Endothelial cell of umbilical vein (primary cell): ENCODE results near the gene FANK1. TPM values are rescaled to one million over a fixed set of nuclear protein-coding genes. Genes with fewer than 3 reads are reported as not detected.
A peak's percentile ranks its signal among the peaks of the same experiment; 100 is the strongest.
"Not testable (repeated sequence)": the region's sequence is repeated elsewhere in the genome, so short reads cannot be mapped to it uniquely, and the experiment has no call there.

Experiments used
- BruUV-seq: library from RNA; stranded (reverse); fragments of 400-500 nt; replicated peaks from 2 replicates; lab custom pipeline; 2021; lab: Mats Ljungman, UMichigan
- CTCF ChIA-PET: fragments of 300-600, 350-600 bp; sonication (Branson Sonifier 250); formaldehyde crosslinking; loops from one replicate; lab custom pipeline; 2021; ENCODE audit warnings: antibody characterized with exemption, inconsistent platforms; lab: Charles Lee
- POLR2A ChIA-PET: fragments of 300-600, 350-600 bp; sonication (Branson Sonifier 250); formaldehyde crosslinking; loops from one replicate; lab custom pipeline; 2021; ENCODE audit warnings: antibody characterized with exemption, inconsistent platforms; lab: Charles Lee
- DNase-seq: peaks from one replicate; pipeline ENCODE4 v3.0.0-alpha.2; 2011; ENCODE audit warnings: low read depth, low spot score
- FAIRE-seq: peaks from 2 replicates; lab custom pipeline; 2011; peaks lifted over from hg19 to GRCh38; lab: Jason Lieb, UNC
- H2AFZ ChIP-seq: 2 replicates; pipeline ENCODE4 v1.6.0; 2012; ENCODE audit warnings: low read depth, low read length, control low read depth, inconsistent platforms
- H3K27ac ChIP-seq: 2 replicates; pipeline ENCODE4 v1.5.1; 2011; ENCODE audit warnings: low read depth, mild to moderate bottlenecking, control low read depth, low read length, moderate library complexity; ENCODE audit not compliant: insufficient read depth
- H3K27me3 ChIP-seq, 2 experiments: 2 replicates each; pipeline versions ENCODE4 v1.6.0 to v1.6.1; 2011; ENCODE audit warnings: low read length in 2 of 2, mixed read lengths in 1 of 2; ENCODE audit not compliant: control insufficient read depth in 2 of 2, insufficient read depth in 2 of 2
- H3K36me3 ChIP-seq, 2 experiments: 2 replicates in 1 of 2; 3 replicates in 1 of 2; pipeline ENCODE4 v1.5.1; 2011; ENCODE audit warnings: low read length in 2 of 2, mild to moderate bottlenecking in 1 of 2, moderate library complexity in 1 of 2; ENCODE audit not compliant: control insufficient read depth in 2 of 2, insufficient read depth in 2 of 2; ENCODE audit errors: extremely low read depth in 1 of 2
- H3K4me1 ChIP-seq: 3 replicates; pipeline ENCODE4 v1.5.1; 2011; ENCODE audit warnings: mild to moderate bottlenecking, low read length; ENCODE audit not compliant: control insufficient read depth, insufficient read depth; ENCODE audit errors: extremely low read depth
- H3K4me2 ChIP-seq: 2 replicates; pipeline ENCODE4 v1.6.1; 2011; ENCODE audit warnings: low read length, control low read depth, mixed read lengths; ENCODE audit not compliant: insufficient read depth
- H3K4me3 ChIP-seq, 3 experiments: fragments of 200-600 bp in 1 of 3; sonication (generic), shearing (Covaris generic) in 1 of 3; replicated peaks in 1 of 3; 2 replicates each; pipeline ENCODE4 v1.5.1; 2011 to 2016; ENCODE audit warnings: control low read depth in 3 of 3, low read length in 3 of 3, mild to moderate bottlenecking in 2 of 3, inconsistent platforms in 1 of 3, low read depth in 1 of 3, moderate library complexity in 1 of 3; ENCODE audit not compliant: insufficient read depth in 1 of 3
- H3K79me2 ChIP-seq: 2 replicates; pipeline ENCODE4 v1.6.0; 2012; ENCODE audit warnings: low read length, inconsistent platforms; ENCODE audit not compliant: control insufficient read depth, insufficient read depth
- H3K9ac ChIP-seq: replicated peaks from 2 replicates; pipeline ENCODE3; 2011; ENCODE audit warnings: low read length, control low read depth; ENCODE audit not compliant: insufficient read depth; ENCODE audit errors: extremely low read depth
- H3K9me1 ChIP-seq: replicated peaks from 3 replicates; pipeline ENCODE4 v1.6.0; 2011; ENCODE audit warnings: mild to moderate bottlenecking, low read length; ENCODE audit not compliant: control insufficient read depth, insufficient read depth; ENCODE audit errors: extremely low read depth
- H3K9me3 ChIP-seq: replicated peaks from 2 replicates; pipeline ENCODE4 v1.5.1; 2012; ENCODE audit warnings: low read length, inconsistent platforms; ENCODE audit not compliant: control insufficient read depth, insufficient read depth
- H4K20me1 ChIP-seq: replicated peaks from 2 replicates; pipeline ENCODE3; 2011; ENCODE audit warnings: mild to moderate bottlenecking, low read length; ENCODE audit not compliant: control insufficient read depth, insufficient read depth; ENCODE audit errors: extremely low read depth
- CTCF ChIP-seq, 2 donors: IDR thresholded peaks; 1 replicate in 1 of 2; 2 replicates in 1 of 2; pipeline ENCODE4 v1.5.1; 2011; ENCODE audit warnings: low read length in 2 of 2, mild to moderate bottlenecking in 2 of 2, moderate library complexity in 2 of 2, control low read depth in 1 of 2, inconsistent platforms in 1 of 2, low read depth in 1 of 2; ENCODE audit not compliant: insufficient read depth in 1 of 2; ENCODE audit errors: extremely low read depth in 1 of 2
- POLR2A ChIP-seq: IDR thresholded peaks from 2 replicates; pipeline ENCODE4 v1.6.1; 2012; ENCODE audit warnings: low read depth, mild to moderate bottlenecking, control low read depth, low read length
- POLR2AphosphoS5 ChIP-seq: IDR thresholded peaks from 2 replicates; pipeline ENCODE4 v1.6.1; 2012; ENCODE audit warnings: low read depth, mild to moderate bottlenecking, control low read depth, low read length, moderate library complexity; ENCODE audit not compliant: insufficient read depth
- dilution Hi-C: fragments of 300-500 bp; cut with MboI; formaldehyde crosslinking; loops from one replicate; pipeline ENCODE4 v1.15.0; 2019; ENCODE audit warnings: low sequenced_read_pairs; ENCODE audit not compliant: extremely low pct_ligation_motif_present
- intact Hi-C: fragments of 100-400 bp; cut with micrococcal nuclease; formaldehyde crosslinking; loops from one replicate; pipeline ENCODE4 v1.10.0; 2022
- polyA plus RNA-seq, 4 experiments: library from polyadenylated mRNA; depleted of rRNA in 3 of 4; stranded (reverse) in 3 of 4; unstranded in 1 of 4; fragments of >200 nt; gene quantifications; 2 replicates each; pipeline versions ENCODE4 v1.2.1 to v1.2.3, GENCODE V29; 2011 to 2012; ENCODE audit warnings: missing spikeins in 1 of 4
- total RNA-seq: library from RNA; stranded (reverse); gene quantifications from 2 replicates; pipeline ENCODE4 v1.2.3, GENCODE V29; 2021

The FANK1 gene
- total and polyA plus RNA-seq, 2 donors (not counting 3 experiments of a cell fraction or from before 2014, with no cell fraction given) = 1.6 to 1.9 TPM

GRCh38 chr10:125894176-125894575 lies 2.2 kb upstream of the FANK1 start:
- DNase-seq, CTCF ChIA-PET, BruUV-seq, H3K9me3 ChIP-seq, H3K4me3 ChIP-seq, H2AFZ ChIP-seq, FAIRE-seq, H3K4me1 ChIP-seq, H4K20me1 ChIP-seq, POLR2A ChIA-PET, H3K27me3 ChIP-seq, H3K36me3 ChIP-seq, H3K27ac ChIP-seq, H3K4me2 ChIP-seq, H3K9me1 ChIP-seq, H3K9ac ChIP-seq, dilution Hi-C loops: not testable (repeated sequence)
- peaks cover 13% of the 10 kb centered on the region for H3K79me2 ChIP-seq
- intact Hi-C loops = loop anchor here (10.0 kb wide), 1 partner anchor 151 kb away; no protein-coding TSS in a partner anchor

GRCh38 chr10:125895130-125896087 lies 955 bp upstream of the FANK1 start:
- H3K4me2 ChIP-seq = peak overlapping the region; percentile 86
- H2AFZ ChIP-seq = peak overlapping the region; percentile 43
- dilution Hi-C loops, H3K27me3 ChIP-seq, FAIRE-seq, CTCF ChIA-PET, H4K20me1 ChIP-seq, H3K4me1 ChIP-seq, H3K9me1 ChIP-seq, H3K36me3 ChIP-seq, H3K9me3 ChIP-seq, POLR2A ChIA-PET: not testable (repeated sequence)
- peaks cover 11% of the 10 kb centered on the region for H3K79me2 ChIP-seq
- H3K9ac ChIP-seq = peak overlapping the region; percentile 65
- peak overlapping the region; percentile 61 to 89 (median 70) for H3K4me3 ChIP-seq
- intact Hi-C loops = loop anchor here (1.0 to 10.0 kb wide), 3 partner anchors 16 to 167 kb away; no protein-coding TSS in a partner anchor
- peak overlapping the region; percentile 79 for H3K27ac ChIP-seq
- DNase-seq = peak; percentile 74
- TF ChIP-seq CTCF (IDR thresholded peaks at IDR 0.05; ENCODE audit: extremely low read depth in 1 of 2, insufficient read depth in 1 of 2, low read depth in 1 of 2, low read length in 2 of 2) (peak in 1 of 2 donors; percentile 2), POLR2A (peak; percentile 15), POLR2AphosphoS5 (peak; percentile 19)
- BruUV-seq = TSS peak; percentile 49

DNA sequence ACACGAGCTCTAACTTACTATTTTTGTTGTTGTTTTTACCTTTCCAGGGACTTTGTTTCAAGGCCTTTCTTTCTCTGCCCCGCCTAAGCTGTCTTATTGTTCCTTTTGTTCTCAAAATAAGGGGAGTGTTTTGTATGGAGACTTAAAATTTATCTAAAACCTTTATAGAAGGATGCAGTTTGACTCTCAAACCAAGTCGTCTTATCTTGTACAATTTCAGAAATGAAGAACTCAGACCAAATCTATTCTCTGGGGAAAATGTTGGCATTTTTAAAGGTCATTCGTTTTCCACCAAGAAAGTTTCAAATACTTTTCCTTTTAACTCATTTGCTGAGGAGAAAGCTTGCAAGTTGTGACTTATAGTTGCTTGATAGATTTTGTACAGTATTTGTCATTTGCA lies 953 bp downstream of the FANK1 start:
- FAIRE-seq, H3K9me3 ChIP-seq, dilution Hi-C loops, H3K9me1 ChIP-seq, H3K36me3 ChIP-seq, H3K4me3 ChIP-seq, H3K9ac ChIP-seq, H3K4me1 ChIP-seq, H3K4me2 ChIP-seq, DNase-seq, H2AFZ ChIP-seq, H3K27me3 ChIP-seq, H4K20me1 ChIP-seq, H3K27ac ChIP-seq, BruUV-seq: not testable (repeated sequence)
- POLR2A ChIA-PET = interaction anchor here (0.7 kb wide), 1 partner anchor 520 kb away, joined by 3 read pairs; no protein-coding TSS in a partner anchor
- H3K79me2 ChIP-seq = peaks cover 11% of the 10 kb centered on the region
- CTCF ChIA-PET = interaction anchor here (0.7 to 1.6 kb wide), 3 partner anchors 15 to 1664 kb away, joined by 3 to 5 read pairs (median 5); no protein-coding TSS in a partner anchor
- intact Hi-C loops = loop anchor here (10.0 kb wide), 1 partner anchor 147 kb away; no protein-coding TSS in a partner anchor
